ENCODE measurements around the gene MSX2.
A peak's percentile ranks its signal among the peaks of the same experiment; 100 is the strongest.

MSX2 gene

GRCh38 chr5:174721530-174722432, 2.6 kb upstream of the MSX2 start:
- WGBS, result 9% methylated on average over 15 of the region's 19 CpGs
- Histone ChIP-seq H4K8ac (ENCODE audit: low read length) (no peak overlapping the region), H3K9ac (ENCODE audit: low read length) (no peak overlapping the region), H3K4me3 (ENCODE audit: insufficient read depth in 1 of 2, low read depth in 1 of 2, low read length in 2 of 2) (peak overlapping the region in 1 of 2 experiments; percentile 44), H3K27ac (ENCODE audit: low read length, poor library complexity, severe bottlenecking) (no peak overlapping the region), H2AFZ (ENCODE audit: low read depth, low read length) (no peak overlapping the region), H3K4ac (ENCODE audit: low read depth in 1 of 2, low read length in 2 of 2) (no peak overlapping the region), H2BK5ac (ENCODE audit: low read depth, low read length, poor library complexity, severe bottlenecking) (no peak overlapping the region), H3K9me3 (ENCODE audit: control insufficient read depth, low read length) (no peaks in the 10 kb centered on the region), H3K36me3 (ENCODE audit: control insufficient read depth in 1 of 2, insufficient read depth in 2 of 2, low read depth in 1 of 2, low read length in 2 of 2) (no peaks in the 10 kb centered on the region), H4K91ac (ENCODE audit: low read length) (no peak overlapping the region), H3K4me1 (ENCODE audit: control insufficient read depth, insufficient read depth, low read depth, low read length) (peaks cover 15% of the 10 kb centered on the region), H2AK5ac (ENCODE audit: low read length, severe bottlenecking) (no peak overlapping the region), H2BK12ac (ENCODE audit: low read length in 2 of 2) (no peak overlapping the region), H3K18ac (ENCODE audit: low read depth in 1 of 2, low read length in 2 of 2) (no peak overlapping the region), H3K79me1 (replicated peaks; ENCODE audit: low read length, poor library complexity, severe bottlenecking) (no peaks in the 10 kb centered on the region), H2BK120ac (ENCODE audit: low read depth, low read length) (no peak overlapping the region), H3K27me3 (ENCODE audit: control insufficient read depth in 1 of 2, insufficient read depth in 1 of 2, low read length in 2 of 2) (peaks cover 81 to 85% of the 10 kb centered on the region in 2 experiments), H3K23ac (ENCODE audit: low read length in 2 of 2) (peak overlapping the region in 1 of 2 experiments; percentile 17), H3K14ac (ENCODE audit: low read length in 2 of 2) (no peak overlapping the region), H2BK15ac (ENCODE audit: low read depth, poor library complexity, severe bottlenecking) (no peak overlapping the region), H3K4me2 (ENCODE audit: low read length, poor library complexity, severe bottlenecking) (no peak overlapping the region)
- no peak for DNase-seq

- no peak overlapping the region for H3K14ac ChIP-seq (ENCODE audit: low read length in 2 of 2)
- no peak overlapping the region for H2AFZ ChIP-seq (ENCODE audit: low read depth, low read length)
- H3K79me1 ChIP-seq (replicated peaks; ENCODE audit: low read length, poor library complexity, severe bottlenecking), result no peaks in the 10 kb centered on the region
- no peaks in the 10 kb centered on the region for H3K9me3 ChIP-seq (ENCODE audit: control insufficient read depth, low read length)
- H2AK5ac ChIP-seq (ENCODE audit: low read length, severe bottlenecking), result no peak overlapping the region
- no peak overlapping the region for H3K4ac ChIP-seq (ENCODE audit: low read depth in 1 of 2, low read length in 2 of 2)
- no peak overlapping the region for H4K91ac ChIP-seq (ENCODE audit: low read length)
- H3K4me3 ChIP-seq (ENCODE audit: insufficient read depth in 1 of 2, low read depth in 1 of 2, low read length in 2 of 2), result no peak overlapping the region
- H3K36me3 ChIP-seq (ENCODE audit: control insufficient read depth in 1 of 2, insufficient read depth in 2 of 2, low read depth in 1 of 2, low read length in 2 of 2), result no peaks in the 10 kb centered on the region
- no peak overlapping the region for H3K9ac ChIP-seq (ENCODE audit: low read length)
- WGBS, result 50% methylated on average over 2 of the region's 4 CpGs
- no peak overlapping the region for H2BK15ac ChIP-seq (ENCODE audit: low read depth, poor library complexity, severe bottlenecking)
- no peak overlapping the region for H2BK12ac ChIP-seq (ENCODE audit: low read length in 2 of 2)
- no peak overlapping the region for H3K27ac ChIP-seq (ENCODE audit: low read length, poor library complexity, severe bottlenecking)
- H4K8ac ChIP-seq (ENCODE audit: low read length), result no peak overlapping the region
- DNase-seq, result no peak
- peaks cover 15% of the 10 kb centered on the region for H3K4me1 ChIP-seq (ENCODE audit: control insufficient read depth, insufficient read depth, low read depth, low read length)
- no peak overlapping the region for H3K4me2 ChIP-seq (ENCODE audit: low read length, poor library complexity, severe bottlenecking)
- no peak overlapping the region for H2BK120ac ChIP-seq (ENCODE audit: low read depth, low read length)
- H2BK5ac ChIP-seq (ENCODE audit: low read depth, low read length, poor library complexity, severe bottlenecking), result no peak overlapping the region
- no peak overlapping the region for H3K23ac ChIP-seq (ENCODE audit: low read length in 2 of 2)
- H3K27me3 ChIP-seq (ENCODE audit: control insufficient read depth in 1 of 2, insufficient read depth in 1 of 2, low read length in 2 of 2), result peaks cover 80 to 88% of the 10 kb centered on the region in 2 experiments
- H3K18ac ChIP-seq (ENCODE audit: low read depth in 1 of 2, low read length in 2 of 2), result no peak overlapping the region
Measured at GRCh38 chr5:174722500-174722899, 1.9 kb upstream of the MSX2 start.

- Histone ChIP-seq H3K27ac (ENCODE audit: low read length, poor library complexity, severe bottlenecking) (no peak overlapping the region), H3K9ac (ENCODE audit: low read length) (peak overlapping the region; percentile 74), H2BK15ac (ENCODE audit: low read depth, poor library complexity, severe bottlenecking) (no peak overlapping the region), H2AFZ (ENCODE audit: low read depth, low read length) (no peak overlapping the region), H2AK5ac (ENCODE audit: low read length, severe bottlenecking) (no peak overlapping the region), H2BK120ac (ENCODE audit: low read depth, low read length) (no peak overlapping the region), H3K14ac (ENCODE audit: low read length in 2 of 2) (no peak overlapping the region), H3K23ac (ENCODE audit: low read length in 2 of 2) (no peak overlapping the region), H4K8ac (ENCODE audit: low read length) (no peak overlapping the region), H3K4me3 (ENCODE audit: insufficient read depth in 1 of 2, low read depth in 1 of 2, low read length in 2 of 2) (peak overlapping the region in 1 of 2 experiments; percentile 89), H2BK5ac (ENCODE audit: low read depth, low read length, poor library complexity, severe bottlenecking) (no peak overlapping the region), H3K36me3 (ENCODE audit: control insufficient read depth in 1 of 2, insufficient read depth in 2 of 2, low read depth in 1 of 2, low read length in 2 of 2) (no peaks in the 10 kb centered on the region), H3K18ac (ENCODE audit: low read depth in 1 of 2, low read length in 2 of 2) (no peak overlapping the region), H3K27me3 (ENCODE audit: control insufficient read depth in 1 of 2, insufficient read depth in 1 of 2, low read length in 2 of 2) (peaks cover 71 to 86% of the 10 kb centered on the region in 2 experiments), H4K91ac (ENCODE audit: low read length) (no peak overlapping the region), H3K4me2 (ENCODE audit: low read length, poor library complexity, severe bottlenecking) (peak overlapping the region; percentile 55), H3K79me1 (replicated peaks; ENCODE audit: low read length, poor library complexity, severe bottlenecking) (no peaks in the 10 kb centered on the region), H2BK12ac (ENCODE audit: low read length in 2 of 2) (no peak overlapping the region), H3K4ac (ENCODE audit: low read depth in 1 of 2, low read length in 2 of 2) (no peak overlapping the region), H3K4me1 (ENCODE audit: control insufficient read depth, insufficient read depth, low read depth, low read length) (peaks cover 15% of the 10 kb centered on the region), H3K9me3 (ENCODE audit: control insufficient read depth, low read length) (no peaks in the 10 kb centered on the region)
- DNase-seq, result no peak
- 20% methylated on average over 23 of the region's 23 CpGs for WGBS
Measured at GRCh38 chr5:174723315-174723978, 935 bp upstream of the MSX2 start.

- H2BK120ac ChIP-seq (ENCODE audit: low read depth, low read length), result no peak overlapping the region
- no peak overlapping the region for H3K18ac ChIP-seq (ENCODE audit: low read depth in 1 of 2, low read length in 2 of 2)
- no peak overlapping the region for H3K14ac ChIP-seq (ENCODE audit: low read length in 2 of 2)
- H2BK5ac ChIP-seq (ENCODE audit: low read depth, low read length, poor library complexity, severe bottlenecking), result no peak overlapping the region
- peak; percentile 42 for DNase-seq
- H2BK15ac ChIP-seq (ENCODE audit: low read depth, poor library complexity, severe bottlenecking), result no peak overlapping the region
- H4K8ac ChIP-seq (ENCODE audit: low read length), result no peak overlapping the region
- 6% methylated on average over 10 of the region's 20 CpGs for WGBS
- no peak overlapping the region for H3K4ac ChIP-seq (ENCODE audit: low read depth in 1 of 2, low read length in 2 of 2)
- H3K4me2 ChIP-seq (ENCODE audit: low read length, poor library complexity, severe bottlenecking), result peak overlapping the region; percentile 61
- H4K91ac ChIP-seq (ENCODE audit: low read length), result no peak overlapping the region
- peak overlapping the region; percentile 74 for H3K9ac ChIP-seq (ENCODE audit: low read length)
- no peak overlapping the region for H2AK5ac ChIP-seq (ENCODE audit: low read length, severe bottlenecking)
- H2BK12ac ChIP-seq (ENCODE audit: low read length in 2 of 2), result no peak overlapping the region
- no peaks in the 10 kb centered on the region for H3K79me1 ChIP-seq (replicated peaks; ENCODE audit: low read length, poor library complexity, severe bottlenecking)
- peak overlapping the region; percentile 58 for H2AFZ ChIP-seq (ENCODE audit: low read depth, low read length)
- H3K4me3 ChIP-seq (ENCODE audit: insufficient read depth in 1 of 2, low read depth in 1 of 2, low read length in 2 of 2), result peak overlapping the region in 1 of 2 experiments; percentile 89
- H3K9me3 ChIP-seq (ENCODE audit: control insufficient read depth, low read length), result no peaks in the 10 kb centered on the region
- peaks cover 0 to under 1% of the 10 kb centered on the region in 2 experiments for H3K36me3 ChIP-seq (ENCODE audit: control insufficient read depth in 1 of 2, insufficient read depth in 2 of 2, low read depth in 1 of 2, low read length in 2 of 2)
- H3K4me1 ChIP-seq (ENCODE audit: control insufficient read depth, insufficient read depth, low read depth, low read length), result peaks cover 15% of the 10 kb centered on the region
- no peak overlapping the region for H3K27ac ChIP-seq (ENCODE audit: low read length, poor library complexity, severe bottlenecking)
- H3K27me3 ChIP-seq (ENCODE audit: control insufficient read depth in 1 of 2, insufficient read depth in 1 of 2, low read length in 2 of 2), result peaks cover 65 to 82% of the 10 kb centered on the region in 2 experiments
- no peak overlapping the region for H3K23ac ChIP-seq (ENCODE audit: low read length in 2 of 2)
Measured at GRCh38 chr5:174723979-174724483, 351 bp upstream of the MSX2 start.

Measured in mesenchymal stem cell (in vitro differentiated cells and primary cell).